Measurements from ENCODE around the gene SGSH. TPM values are rescaled to one million over a fixed set of nuclear protein-coding genes. Genes with fewer than 3 reads are reported as not detected.

Gene SGSH
- total RNA-seq, 4 donors from 2014 or later: 3.2 to 11.7 (median 6.1) TPM

GRCh38 chr17:80173126-80173525, 47.0 kb downstream of the SGSH start:
- ATAC-seq: no peak
- no peak for DNase-seq
- no peak overlapping the region for H3K27ac ChIP-seq
- H3K27me3 ChIP-seq: peaks cover 0 to 3% (median 0%) of the 10 kb centered on the region in 3 donors
- peaks cover 0 to 3% of the 10 kb centered on the region in 2 donors for H3K4me1 ChIP-seq
- intact Hi-C loops (cut with DNase I; ENCODE audit: low total_unique reads): no loop called here
- TF ChIP-seq CTCF (IDR thresholded peaks at IDR 0.05 in 4 of 5, conservative IDR thresholded peaks at IDR 0.05 in 1 of 5) (no peak), POLR2A (IDR thresholded peaks at IDR 0.05) (no peak)
- no peaks in the 10 kb centered on the region for H3K9me3 ChIP-seq
- no peak overlapping the region for H3K4me3 ChIP-seq
- in situ Hi-C loops (cut with MboI; ENCODE audit: low sequenced_read_pairs in 4 of 4): no loop called here
- no peaks in the 10 kb centered on the region for H3K36me3 ChIP-seq

GRCh38 chr17:80171681-80172080, 48.5 kb downstream of the SGSH start:
- ATAC-seq (no peak), DNase-seq (no peak)
- no peak for TF ChIP-seq CTCF (IDR thresholded peaks at IDR 0.05 in 4 of 5, conservative IDR thresholded peaks at IDR 0.05 in 1 of 5)
- no peak for TF ChIP-seq POLR2A (IDR thresholded peaks at IDR 0.05)
- H3K27me3 ChIP-seq: peaks cover 0 to 3% (median 0%) of the 10 kb centered on the region in 3 donors
- H3K4me1 ChIP-seq: peaks cover 0 to 3% of the 10 kb centered on the region in 2 donors
- H3K9me3 ChIP-seq: no peaks in the 10 kb centered on the region
- in situ Hi-C loops (cut with MboI; ENCODE audit: low sequenced_read_pairs in 4 of 4) (no loop called here), intact Hi-C loops (cut with DNase I; ENCODE audit: low total_unique reads) (no loop called here)
- no peak overlapping the region for H3K27ac ChIP-seq
- no peaks in the 10 kb centered on the region for H3K36me3 ChIP-seq
- H3K4me3 ChIP-seq: no peak overlapping the region

- DNase-seq (no peak), ATAC-seq (no peak)
- Histone ChIP-seq H3K4me1 (no peaks in the 10 kb centered on the region), H3K27me3 (no peaks in the 10 kb centered on the region), H3K4me3 (no peak within 1 kb of the TSS), H3K9me3 (no peaks in the 10 kb centered on the region), H3K27ac (no peak within 1 kb of the TSS), H3K36me3 (no peaks in the 10 kb centered on the region)
- TF ChIP-seq POLR2A (IDR thresholded peaks at IDR 0.05): no peak
- TF ChIP-seq CTCF (IDR thresholded peaks at IDR 0.05 in 4 of 5, conservative IDR thresholded peaks at IDR 0.05 in 1 of 5): no peak
- in situ Hi-C loops (cut with MboI; ENCODE audit: low sequenced_read_pairs in 4 of 4) (no loop called here), intact Hi-C loops (cut with DNase I; ENCODE audit: low total_unique reads) (no loop called here)
These were observed 50.2 kb downstream of the SGSH start, which contains the start of gene CARD14 for GRCh38 chr17:80169784-80170500. CARD14 (plus strand) TSS chr17:80170030; CDS start chr17:80181439, 11,409 bp downstream.

GRCh38 chr17:80169107-80169506, 51.0 kb downstream of the SGSH start:
- no peak for ATAC-seq
- H3K27ac ChIP-seq: no peak overlapping the region
- no peaks in the 10 kb centered on the region for H3K4me1 ChIP-seq
- H3K36me3 ChIP-seq: no peaks in the 10 kb centered on the region
- H3K27me3 ChIP-seq: no peaks in the 10 kb centered on the region
- in situ Hi-C loops (cut with MboI; ENCODE audit: low sequenced_read_pairs in 4 of 4) (no loop called here), intact Hi-C loops (cut with DNase I; ENCODE audit: low total_unique reads) (no loop called here)
- DNase-seq: no peak
- no peaks in the 10 kb centered on the region for H3K9me3 ChIP-seq
- no peak for TF ChIP-seq POLR2A (IDR thresholded peaks at IDR 0.05)
- TF ChIP-seq CTCF (IDR thresholded peaks at IDR 0.05 in 4 of 5, conservative IDR thresholded peaks at IDR 0.05 in 1 of 5): no peak
- no peak overlapping the region for H3K4me3 ChIP-seq
